Measurements from ENCODE around the gene COX8C. TPM values are rescaled to one million over a fixed set of nuclear protein-coding genes. Genes with fewer than 3 reads are reported as not detected.

The COX8C gene
- total and polyA plus RNA-seq, 10 of the 15 experiments (the other 5 are each of a cell fraction or from before 2014, with no cell fraction given), result 0.15 to 0.20 TPM; not detected in 8

GRCh38 chr14:93369713-93370266 is 22.8 kb downstream of the COX8C start (continued):
- TF ChIP-seq, protein P1, sequence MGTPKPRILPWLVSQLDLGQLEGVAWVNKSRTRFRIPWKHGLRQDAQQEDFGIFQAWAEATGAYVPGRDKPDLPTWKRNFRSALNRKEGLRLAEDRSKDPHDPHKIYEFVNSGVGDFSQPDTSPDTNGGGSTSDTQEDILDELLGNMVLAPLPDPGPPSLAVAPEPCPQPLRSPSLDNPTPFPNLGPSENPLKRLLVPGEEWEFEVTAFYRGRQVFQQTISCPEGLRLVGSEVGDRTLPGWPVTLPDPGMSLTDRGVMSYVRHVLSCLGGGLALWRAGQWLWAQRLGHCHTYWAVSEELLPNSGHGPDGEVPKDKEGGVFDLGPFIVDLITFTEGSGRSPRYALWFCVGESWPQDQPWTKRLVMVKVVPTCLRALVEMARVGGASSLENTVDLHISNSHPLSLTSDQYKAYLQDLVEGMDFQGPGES (IDR thresholded peaks at IDR 0.05), result no peak
- TF ChIP-seq MTA2 (IDR thresholded peaks at IDR 0.05; ENCODE audit: low read depth) (peak; percentile 86), DPF2 (IDR thresholded peaks at IDR 0.05) (0 out of 2 replicates have a peak, but pooled peaks have one; percentile 53), EGR1 (IDR thresholded peaks at IDR 0.05; ENCODE audit: borderline replicate concordance in 1 of 2, low read depth in 2 of 2, low read length in 2 of 2) (no peak), ZBED1 (IDR thresholded peaks at IDR 0.05; ENCODE audit: borderline replicate concordance) (no peak), TCF12 (IDR thresholded peaks at IDR 0.05; ENCODE audit: low read depth, low read length) (no peak), KLF5 (IDR thresholded peaks at IDR 0.05; ENCODE audit: partially characterized antibody) (peak; percentile 39), ETV6 (conservative IDR thresholded peaks at IDR 0.05 in 1 of 2, IDR thresholded peaks at IDR 0.05 in 1 of 2; ENCODE audit: borderline replicate concordance in 1 of 2, low read depth in 1 of 2) (peak in 1 of 2 experiments; percentile 82; a peak in 2 of 4 replicates), SIX5 (IDR thresholded peaks at IDR 0.05; ENCODE audit: low read depth, low read length, severe bottlenecking) (no peak), NFXL1 (IDR thresholded peaks at IDR 0.05; ENCODE audit: borderline replicate concordance) (no peak), ZNF207 (IDR thresholded peaks at IDR 0.05; ENCODE audit: borderline replicate concordance) (peak; percentile 39; the same call in 1 of the 2 replicates), REST (IDR thresholded peaks at IDR 0.05; ENCODE audit: low read depth, low read length) (no peak), KDM1A (IDR thresholded peaks at IDR 0.05; ENCODE audit: borderline replicate concordance) (no peak), ZNF622 (IDR thresholded peaks at IDR 0.05) (no peak), ZNF24 (IDR thresholded peaks at IDR 0.05) (no peak)
- TF ChIP-seq, protein P2, sequence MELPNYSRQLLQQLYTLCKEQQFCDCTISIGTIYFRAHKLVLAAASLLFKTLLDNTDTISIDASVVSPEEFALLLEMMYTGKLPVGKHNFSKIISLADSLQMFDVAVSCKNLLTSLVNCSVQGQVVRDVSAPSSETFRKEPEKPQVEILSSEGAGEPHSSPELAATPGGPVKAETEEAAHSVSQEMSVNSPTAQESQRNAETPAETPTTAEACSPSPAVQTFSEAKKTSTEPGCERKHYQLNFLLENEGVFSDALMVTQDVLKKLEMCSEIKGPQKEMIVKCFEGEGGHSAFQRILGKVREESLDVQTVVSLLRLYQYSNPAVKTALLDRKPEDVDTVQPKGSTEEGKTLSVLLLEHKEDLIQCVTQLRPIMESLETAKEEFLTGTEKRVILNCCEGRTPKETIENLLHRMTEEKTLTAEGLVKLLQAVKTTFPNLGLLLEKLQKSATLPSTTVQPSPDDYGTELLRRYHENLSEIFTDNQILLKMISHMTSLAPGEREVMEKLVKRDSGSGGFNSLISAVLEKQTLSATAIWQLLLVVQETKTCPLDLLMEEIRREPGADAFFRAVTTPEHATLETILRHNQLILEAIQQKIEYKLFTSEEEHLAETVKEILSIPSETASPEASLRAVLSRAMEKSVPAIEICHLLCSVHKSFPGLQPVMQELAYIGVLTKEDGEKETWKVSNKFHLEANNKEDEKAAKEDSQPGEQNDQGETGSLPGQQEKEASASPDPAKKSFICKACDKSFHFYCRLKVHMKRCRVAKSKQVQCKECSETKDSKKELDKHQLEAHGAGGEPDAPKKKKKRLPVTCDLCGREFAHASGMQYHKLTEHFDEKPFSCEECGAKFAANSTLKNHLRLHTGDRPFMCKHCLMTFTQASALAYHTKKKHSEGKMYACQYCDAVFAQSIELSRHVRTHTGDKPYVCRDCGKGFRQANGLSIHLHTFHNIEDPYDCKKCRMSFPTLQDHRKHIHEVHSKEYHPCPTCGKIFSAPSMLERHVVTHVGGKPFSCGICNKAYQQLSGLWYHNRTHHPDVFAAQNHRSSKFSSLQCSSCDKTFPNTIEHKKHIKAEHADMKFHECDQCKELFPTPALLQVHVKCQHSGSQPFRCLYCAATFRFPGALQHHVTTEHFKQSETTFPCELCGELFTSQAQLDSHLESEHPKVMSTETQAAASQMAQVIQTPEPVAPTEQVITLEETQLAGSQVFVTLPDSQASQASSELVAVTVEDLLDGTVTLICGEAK (IDR thresholded peaks at IDR 0.05; ENCODE audit: borderline replicate concordance), result no peak
- TF ChIP-seq, protein P3, sequence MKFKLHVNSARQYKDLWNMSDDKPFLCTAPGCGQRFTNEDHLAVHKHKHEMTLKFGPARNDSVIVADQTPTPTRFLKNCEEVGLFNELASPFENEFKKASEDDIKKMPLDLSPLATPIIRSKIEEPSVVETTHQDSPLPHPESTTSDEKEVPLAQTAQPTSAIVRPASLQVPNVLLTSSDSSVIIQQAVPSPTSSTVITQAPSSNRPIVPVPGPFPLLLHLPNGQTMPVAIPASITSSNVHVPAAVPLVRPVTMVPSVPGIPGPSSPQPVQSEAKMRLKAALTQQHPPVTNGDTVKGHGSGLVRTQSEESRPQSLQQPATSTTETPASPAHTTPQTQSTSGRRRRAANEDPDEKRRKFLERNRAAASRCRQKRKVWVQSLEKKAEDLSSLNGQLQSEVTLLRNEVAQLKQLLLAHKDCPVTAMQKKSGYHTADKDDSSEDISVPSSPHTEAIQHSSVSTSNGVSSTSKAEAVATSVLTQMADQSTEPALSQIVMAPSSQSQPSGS (IDR thresholded peaks at IDR 0.05; ENCODE audit: low read length), result peak; percentile 70
- TF ChIP-seq, protein P4, sequence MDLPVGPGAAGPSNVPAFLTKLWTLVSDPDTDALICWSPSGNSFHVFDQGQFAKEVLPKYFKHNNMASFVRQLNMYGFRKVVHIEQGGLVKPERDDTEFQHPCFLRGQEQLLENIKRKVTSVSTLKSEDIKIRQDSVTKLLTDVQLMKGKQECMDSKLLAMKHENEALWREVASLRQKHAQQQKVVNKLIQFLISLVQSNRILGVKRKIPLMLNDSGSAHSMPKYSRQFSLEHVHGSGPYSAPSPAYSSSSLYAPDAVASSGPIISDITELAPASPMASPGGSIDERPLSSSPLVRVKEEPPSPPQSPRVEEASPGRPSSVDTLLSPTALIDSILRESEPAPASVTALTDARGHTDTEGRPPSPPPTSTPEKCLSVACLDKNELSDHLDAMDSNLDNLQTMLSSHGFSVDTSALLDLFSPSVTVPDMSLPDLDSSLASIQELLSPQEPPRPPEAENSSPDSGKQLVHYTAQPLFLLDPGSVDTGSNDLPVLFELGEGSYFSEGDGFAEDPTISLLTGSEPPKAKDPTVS (IDR thresholded peaks at IDR 0.05; ENCODE audit: low read depth, low read length), result no peak

Measured in GM12878 (cell line).